Kasumi-1 (cell line): ENCODE measurements around the gene TBC1D22A.

Experiments
- DNase-seq, 2 experiments: peaks; one replicate each; lab custom pipeline; 2025; lab: John Stamatoyannopoulos, UW

Gene TBC1D22A

GRCh38 chr22:47032956-47033647 lies 270.7 kb downstream of the TBC1D22A start:
- no peak for DNase-seq

DNA sequence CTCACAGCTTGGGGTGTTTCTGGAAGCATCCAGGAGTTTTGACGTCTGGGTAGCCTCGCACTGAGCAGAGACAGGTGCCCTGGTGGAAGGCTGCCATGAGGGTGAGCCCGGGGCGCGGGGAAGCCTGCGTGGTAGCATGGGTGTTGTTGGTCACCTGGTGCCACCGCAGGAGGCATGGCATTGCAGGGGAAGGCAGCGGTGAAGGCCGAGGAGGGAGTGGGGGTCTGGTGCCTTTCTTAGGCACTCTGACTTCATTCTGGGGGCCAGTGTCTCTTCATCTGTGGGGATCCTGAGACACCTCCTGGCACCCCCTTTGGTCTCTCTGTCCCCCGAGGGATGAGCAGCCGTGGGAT lies 271.2 kb downstream of the TBC1D22A start:
- no peak for DNase-seq

DNA sequence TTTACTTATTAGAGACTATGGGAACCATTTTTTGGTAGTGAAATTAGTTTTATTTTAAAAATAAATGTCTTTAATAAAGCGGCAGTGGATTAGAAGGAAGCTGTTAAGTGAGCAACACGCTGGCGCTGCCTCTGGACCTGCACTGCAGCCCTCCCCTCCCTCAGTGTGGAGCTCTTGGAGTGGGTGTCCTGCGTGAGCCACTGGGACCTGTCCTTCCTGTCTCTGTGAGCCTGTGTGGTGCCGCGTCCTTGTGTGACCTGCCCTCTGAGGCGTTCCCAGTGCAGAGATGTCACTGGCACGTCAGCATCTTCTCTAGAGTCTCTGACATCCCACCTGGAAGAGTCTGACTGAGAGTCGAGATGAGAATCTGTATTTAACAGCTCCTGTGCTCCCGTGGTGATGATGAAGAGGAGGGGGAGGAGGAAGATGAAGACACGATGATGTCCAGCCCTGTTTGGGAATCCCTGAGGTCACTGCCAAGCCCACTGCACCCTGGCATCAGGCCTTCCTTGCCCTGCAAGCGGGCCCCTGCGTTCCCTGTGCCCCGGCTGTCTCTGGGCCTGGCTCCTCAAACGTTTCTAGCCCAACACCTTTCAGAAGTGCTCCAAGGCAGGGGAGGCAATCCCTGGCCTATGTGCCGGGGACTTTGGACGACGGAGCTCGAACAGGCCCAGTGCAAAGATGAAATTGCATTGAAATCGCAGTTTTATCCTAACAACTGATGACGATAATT lies 271.8 kb downstream of the TBC1D22A start:
- DNase-seq, result no peak

- no peak for DNase-seq
These were observed 272.5 kb downstream of the TBC1D22A start for GRCh38 chr22:47034905-47035419.

- no peak for DNase-seq
These were observed 273.0 kb downstream of the TBC1D22A start for GRCh38 chr22:47035425-47035881.

DNA sequence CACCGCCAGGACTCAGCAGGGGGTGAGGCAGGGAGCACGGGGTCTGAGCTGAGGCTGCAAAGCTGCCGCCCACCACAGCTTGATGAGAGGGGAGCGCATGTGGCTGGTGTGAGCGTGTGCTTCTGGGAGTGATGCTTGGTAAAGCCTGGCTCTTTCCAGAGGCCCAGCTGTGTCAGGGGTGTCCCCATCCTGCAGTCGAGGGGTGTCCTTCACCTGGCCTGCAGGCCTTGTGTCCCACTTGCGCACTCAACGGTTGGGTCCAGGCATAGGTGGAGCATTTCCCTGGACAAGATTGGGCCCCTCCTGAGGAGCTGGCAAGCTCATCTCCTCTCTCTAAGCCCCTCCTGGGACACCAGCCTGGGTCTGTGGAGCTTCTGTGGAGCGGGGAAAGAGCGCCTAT lies 273.9 kb downstream of the TBC1D22A start:
- no peak for DNase-seq

GRCh38 chr22:47036936-47037485 lies 274.6 kb downstream of the TBC1D22A start:
- no peak for DNase-seq

GRCh38 chr22:47038206-47038835 lies 275.9 kb downstream of the TBC1D22A start:
- DNase-seq, result no peak

DNA sequence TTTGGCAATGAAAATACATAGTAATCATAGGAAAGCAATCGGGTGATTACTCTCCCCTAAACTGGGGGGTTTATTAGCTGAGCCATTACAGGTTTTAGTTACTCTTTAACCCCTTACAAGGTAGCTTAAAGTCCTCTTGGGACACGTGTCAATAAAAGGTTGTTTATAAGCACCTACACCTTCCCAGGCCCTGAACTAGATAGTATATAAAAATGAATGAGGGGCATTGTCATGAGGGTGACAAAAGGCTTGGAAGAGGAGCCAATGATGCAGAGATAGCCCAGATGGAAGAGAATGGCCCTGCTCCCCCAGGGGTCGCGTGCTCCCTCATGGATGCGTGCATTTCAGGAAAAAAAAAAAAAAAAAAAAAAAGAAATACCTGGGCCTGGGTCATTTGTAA lies 276.9 kb downstream of the TBC1D22A start:
- no peak for DNase-seq

DNA sequence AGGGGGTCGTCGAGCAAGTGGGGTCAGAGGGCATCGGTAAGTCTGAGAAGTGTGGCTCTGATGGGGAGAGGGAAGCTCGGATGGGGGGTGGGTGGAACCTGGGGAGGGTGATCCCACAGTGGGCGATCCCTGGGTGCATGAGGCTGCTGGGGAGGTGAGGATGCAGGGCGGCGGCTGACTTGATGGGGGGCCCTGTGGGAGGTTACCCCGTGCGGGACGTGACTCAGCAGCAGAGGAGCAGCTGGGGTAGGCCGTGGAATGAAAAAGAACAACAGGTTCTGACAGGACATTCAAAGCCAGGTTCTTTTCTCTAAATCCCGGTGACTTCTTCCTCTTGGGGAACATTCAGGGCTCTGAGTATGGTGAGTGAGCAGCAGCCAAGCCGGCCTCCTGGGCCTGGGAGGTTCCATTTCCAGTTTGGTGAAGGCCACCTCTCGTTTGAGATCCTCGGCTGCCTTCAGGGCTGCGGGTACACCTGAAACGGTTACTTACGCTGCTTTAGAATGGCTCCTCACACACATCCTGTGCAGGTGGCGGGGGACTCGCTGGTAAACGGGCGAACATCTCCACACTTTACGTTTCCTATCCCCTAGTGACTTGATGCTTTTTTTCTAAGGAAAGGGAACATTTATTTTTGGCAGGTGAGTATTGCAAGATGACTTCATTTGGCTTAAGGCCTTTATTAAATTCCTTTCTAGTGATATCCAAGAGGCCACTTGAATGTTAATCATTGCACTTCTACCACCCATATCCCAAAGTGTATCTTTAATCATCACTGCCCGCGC lies 278.2 kb downstream of the TBC1D22A start:
- DNase-seq, result no peak

- no peak for DNase-seq
These were observed 279.0 kb downstream of the TBC1D22A start for GRCh38 chr22:47041271-47042115.

GRCh38 chr22:47042116-47042825 lies 279.8 kb downstream of the TBC1D22A start:
- no peak for DNase-seq

- DNase-seq, result no peak
These were observed 280.5 kb downstream of the TBC1D22A start for GRCh38 chr22:47042861-47043496.

- peak; percentile 64 to 68 for DNase-seq
These were observed 281.6 kb downstream of the TBC1D22A start for GRCh38 chr22:47043835-47044721.

DNA sequence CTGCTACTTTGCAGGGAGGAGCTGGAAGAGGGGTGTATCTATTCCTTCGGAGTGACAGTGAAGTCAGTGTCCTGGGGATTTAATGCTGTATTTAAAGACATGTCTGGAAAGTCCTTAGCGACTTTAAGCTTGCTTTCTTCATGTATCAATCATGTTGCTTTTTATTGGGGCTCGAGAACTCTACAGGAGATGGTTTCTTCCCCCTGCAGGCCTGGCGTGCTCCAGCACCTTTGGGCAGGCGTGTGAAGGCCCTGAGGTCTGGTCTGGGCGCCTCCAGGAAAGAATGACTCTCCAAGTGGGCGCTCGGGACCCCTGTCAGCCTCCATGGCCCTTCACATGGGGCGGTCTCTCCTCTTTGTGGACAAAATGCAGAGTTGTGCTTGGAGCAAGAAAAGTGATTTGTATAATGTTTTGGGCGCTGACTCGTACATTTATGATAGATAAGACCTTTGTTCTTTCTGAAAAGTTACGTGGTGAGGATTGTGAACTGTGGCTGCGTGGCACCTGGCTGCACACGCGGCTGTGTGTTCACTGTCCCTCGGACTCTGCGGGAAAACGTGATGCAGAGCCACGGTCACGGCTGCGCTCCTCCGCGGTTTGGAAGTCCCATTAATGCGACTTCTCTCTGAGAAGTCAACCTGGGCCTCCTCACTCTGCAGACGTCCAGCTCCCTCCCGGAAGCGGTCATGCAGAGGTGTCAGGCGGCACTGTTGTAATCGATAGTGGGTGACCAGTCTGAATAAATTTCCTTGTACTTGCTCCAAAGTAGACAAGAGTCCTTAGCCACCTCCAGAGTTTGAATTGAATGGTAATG lies 282.5 kb downstream of the TBC1D22A start:
- no peak for DNase-seq

- no peak for DNase-seq
These were observed 283.4 kb downstream of the TBC1D22A start for GRCh38 chr22:47045691-47046410.

DNA sequence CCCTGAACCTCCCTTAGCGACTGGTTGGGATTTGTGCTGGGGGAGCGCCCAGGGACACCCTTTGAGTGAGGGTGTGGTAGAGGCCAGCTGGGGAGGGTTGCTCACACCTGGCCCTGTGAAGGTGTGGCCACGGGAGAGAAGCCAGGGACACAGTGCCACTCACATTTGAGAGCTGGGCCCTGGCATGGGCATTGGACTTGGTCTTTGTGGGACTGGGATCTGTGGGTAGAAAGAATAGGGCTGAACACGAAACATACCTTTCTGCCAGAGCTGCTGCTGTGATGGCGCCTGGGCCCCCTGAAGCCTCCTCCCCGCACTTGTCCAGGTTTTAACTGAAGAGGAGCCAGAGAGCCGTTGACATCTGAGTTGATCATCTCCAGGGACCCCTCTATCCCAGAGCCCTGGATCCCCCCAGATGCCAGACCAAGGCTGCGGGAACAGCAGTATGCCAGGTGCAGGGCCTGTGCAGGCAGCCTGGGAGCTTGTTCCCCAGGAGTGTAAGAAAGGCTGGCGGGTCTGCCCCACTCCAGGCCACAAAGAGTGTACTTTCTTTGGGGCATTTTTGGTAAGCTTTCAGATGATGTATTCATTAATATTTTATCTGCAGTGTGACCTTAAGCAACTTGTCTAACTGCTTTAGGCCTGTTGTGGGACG lies 284.1 kb downstream of the TBC1D22A start:
- DNase-seq, result no peak
